GM12892 (cell line): ENCODE measurements around the gene CAPN1.

Experiments
- POLR2A ChIP-seq: IDR thresholded peaks from 2 replicates; pipeline ENCODE4 v1.6.1; 2011; ENCODE audit warnings: low read depth, low read length, control low read depth
- POLR2AphosphoS5 ChIP-seq: IDR thresholded peaks from 2 replicates; pipeline ENCODE4 v1.6.1; 2011; ENCODE audit warnings: low read depth, low read length, control low read depth
- TAF1 ChIP-seq: IDR thresholded peaks from 2 replicates; pipeline ENCODE4 v1.6.1; 2011; ENCODE audit warnings: low read depth, mild to moderate bottlenecking, control low read depth, low read length, borderline replicate concordance

GRCh38 chr11:65204646-65205601, 23.2 kb downstream of the CAPN1 start:
- TF ChIP-seq POLR2A (no peak), TAF1 (no peak), POLR2AphosphoS5 (no peak)
